Hepatic stellate cell (primary cell): ENCODE data around the gene PRR18.

Source experiments
- DNase-seq: peaks from one replicate; pipeline ENCODE4 v3.0.0; 2011; ENCODE audit warnings: low spot score

Gene PRR18

GRCh38 chr6:166305562-166306117 lies 2.6 kb downstream of the PRR18 start:
- DNase-seq: no peak

GRCh38 chr6:166304106-166304505 lies 4.1 kb downstream of the PRR18 start:
- DNase-seq: no peak

DNA sequence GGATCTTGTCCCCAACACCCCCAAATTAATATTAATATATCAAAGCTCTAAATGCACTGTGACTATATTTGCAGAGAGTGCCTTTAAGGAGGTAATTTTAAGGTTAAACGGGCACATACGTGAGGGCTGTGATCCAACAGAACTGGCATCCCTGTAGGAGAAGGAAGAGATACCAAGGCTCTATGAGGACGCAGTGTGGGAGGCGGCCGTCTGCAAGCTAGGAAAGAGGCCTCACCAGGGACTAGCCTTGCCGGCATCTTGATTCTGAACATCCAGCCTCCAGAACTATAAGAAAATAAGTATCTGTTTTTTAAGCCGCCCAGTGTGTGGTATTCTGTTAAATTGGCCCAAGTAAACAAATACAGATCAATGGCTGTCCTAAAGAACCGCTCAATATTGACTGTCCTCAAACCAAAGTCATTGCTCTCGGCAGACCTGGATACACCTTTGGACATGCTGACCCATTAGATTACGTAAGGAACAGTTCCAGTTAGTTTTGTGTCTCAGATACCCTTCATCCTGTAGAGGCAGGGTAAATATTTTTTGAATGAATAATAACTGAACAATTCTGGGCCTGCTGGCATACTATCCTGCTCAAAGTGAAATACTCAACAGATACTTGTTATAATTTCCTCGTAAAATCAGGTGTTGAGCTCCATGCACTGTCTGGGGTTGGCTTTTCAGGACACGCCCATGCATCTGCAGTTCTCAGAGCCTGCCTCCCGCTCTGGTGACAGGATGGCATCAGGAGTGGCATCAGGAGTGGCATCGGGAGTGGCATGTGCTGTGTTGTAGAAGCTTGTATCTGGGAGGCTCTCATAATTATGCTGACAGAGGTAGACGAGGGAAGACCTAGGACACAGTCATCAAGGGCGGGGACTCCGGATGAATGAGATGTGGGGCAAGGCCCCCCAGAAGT lies 6.3 kb downstream of the PRR18 start:
- DNase-seq: no peak

DNA sequence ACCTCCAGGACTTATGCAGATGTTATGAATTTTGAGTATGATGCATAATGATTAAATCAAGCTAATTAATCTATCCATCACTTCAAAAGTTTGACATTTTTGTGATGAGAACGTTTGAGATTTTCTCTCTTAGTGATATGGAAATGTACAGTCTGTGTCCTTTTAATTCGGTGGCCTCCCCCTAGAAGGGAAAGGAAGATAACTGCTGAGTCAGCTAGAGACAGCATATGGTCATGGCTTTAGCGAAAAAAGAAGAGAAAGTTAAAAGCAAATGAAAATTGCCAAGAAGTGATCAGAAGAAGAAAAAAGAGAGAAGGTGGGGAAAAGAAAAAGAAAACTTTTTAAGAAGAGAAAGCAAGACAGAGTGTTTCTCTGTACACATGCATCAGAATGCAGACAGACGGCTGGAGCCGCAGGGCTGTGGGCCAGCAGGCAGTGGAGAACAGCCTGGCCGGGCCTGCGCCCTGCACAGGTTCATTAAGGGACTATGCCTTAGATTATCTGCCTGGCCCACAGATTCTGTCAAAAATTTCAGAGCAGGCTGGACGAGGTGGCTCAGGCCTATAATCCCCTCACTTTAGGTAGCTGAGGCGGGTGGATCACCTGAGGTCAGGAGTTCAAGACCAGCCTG lies 7.7 kb downstream of the PRR18 start:
- no peak for DNase-seq

DNA sequence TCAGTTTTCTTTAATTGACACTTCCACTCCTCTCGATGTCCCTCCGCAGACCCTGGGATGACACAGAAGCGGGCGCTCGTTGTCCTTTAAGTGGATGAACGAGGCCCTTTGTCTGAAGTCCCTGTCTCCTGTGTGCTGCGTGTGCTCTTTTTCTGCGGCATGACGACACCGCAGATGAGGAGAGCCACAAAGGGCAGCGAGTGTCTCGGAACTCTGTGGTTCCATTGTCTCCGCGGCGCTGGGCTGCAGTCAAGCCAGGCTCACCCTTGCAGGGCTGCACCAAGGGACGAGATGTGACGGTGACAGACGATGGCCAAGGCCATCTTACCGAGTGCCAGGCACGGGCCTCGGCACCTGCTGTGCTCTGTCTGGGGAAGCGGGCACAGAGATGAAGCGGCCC lies 10.6 kb downstream of the PRR18 start:
- no peak for DNase-seq

DNA sequence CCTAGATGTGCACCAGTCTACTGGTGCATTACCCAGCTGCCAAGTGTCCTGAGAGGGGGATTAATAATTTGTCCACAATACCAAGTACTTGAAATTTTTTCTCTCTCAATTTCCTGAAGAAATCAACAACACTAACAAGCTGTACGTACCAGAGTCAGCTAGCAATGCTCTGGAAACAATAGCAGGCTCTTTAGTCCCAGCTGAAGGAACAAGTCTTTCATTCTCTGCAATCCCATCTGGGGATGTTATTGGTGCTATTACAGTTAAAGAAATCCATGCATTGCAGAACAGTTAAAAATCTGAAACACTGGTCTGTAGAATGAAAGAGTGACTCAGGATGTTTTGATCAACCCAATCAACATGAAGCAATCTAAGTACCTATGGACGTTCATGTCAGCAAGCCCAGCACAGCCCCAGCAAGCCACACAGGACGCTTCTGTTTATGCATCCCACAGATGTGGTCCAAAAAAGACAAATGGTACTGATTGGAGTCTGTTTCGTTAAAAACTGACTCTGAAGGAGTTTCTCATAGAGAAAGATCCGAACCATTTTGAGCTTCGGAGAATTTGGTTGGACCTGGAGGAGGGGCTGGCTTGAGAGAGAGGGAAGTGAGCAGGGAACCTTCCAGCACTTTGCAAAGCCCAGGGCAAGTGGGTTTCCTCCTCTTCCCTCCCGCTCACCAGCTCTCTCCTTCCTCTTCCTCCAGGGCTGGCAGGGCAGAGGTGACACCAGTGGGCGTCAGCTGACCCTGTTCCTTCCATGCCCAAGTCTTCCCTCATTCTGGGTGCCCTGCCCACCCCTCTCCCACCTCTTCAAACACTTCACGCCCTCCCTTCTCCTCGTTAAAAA lies 11.9 kb downstream of the PRR18 start:
- no peak for DNase-seq

GRCh38 chr6:166293731-166294584 lies 14.2 kb downstream of the PRR18 start:
- DNase-seq: no peak

DNA sequence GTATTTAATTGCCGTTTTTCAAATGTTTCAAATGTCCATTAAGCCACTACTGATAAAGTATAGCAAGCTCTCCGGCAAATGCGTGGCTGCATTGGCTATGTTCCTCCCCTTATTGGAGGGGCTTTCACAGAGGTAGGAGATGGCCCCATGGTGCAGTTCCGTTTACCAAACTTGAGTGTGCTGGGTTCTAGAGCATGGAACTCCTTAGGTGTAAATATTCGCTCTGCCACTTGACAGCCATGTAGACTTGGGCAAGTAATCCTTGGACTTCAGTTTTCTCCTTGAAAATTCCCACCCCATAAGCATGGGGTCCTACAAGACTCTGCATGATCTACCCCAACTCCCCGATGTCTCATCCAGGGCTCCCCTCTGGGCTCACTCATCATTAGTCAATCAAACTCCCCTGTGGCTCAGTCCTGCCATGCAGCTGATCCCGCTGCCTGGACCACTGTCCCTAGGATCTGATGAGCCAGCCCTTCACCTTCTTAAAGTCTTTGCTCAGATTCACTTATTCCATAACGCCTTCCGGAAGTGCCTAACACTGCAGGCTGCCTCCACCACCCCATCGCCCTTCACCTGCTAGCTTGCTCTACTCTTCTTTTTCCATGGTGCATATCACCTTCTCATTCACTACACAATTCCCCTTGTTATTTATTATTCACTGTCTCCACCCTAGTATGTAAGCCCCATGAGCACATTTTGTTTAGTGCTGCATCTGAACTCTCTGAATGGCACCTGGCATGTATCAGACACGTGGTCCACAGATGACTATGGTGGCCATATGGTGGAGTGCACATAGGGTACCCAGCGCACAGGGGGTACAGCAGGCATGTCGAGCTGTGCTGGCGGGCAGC lies 18.8 kb downstream of the PRR18 start:
- DNase-seq: no peak

- no peak for DNase-seq
Observed at GRCh38 chr6:166286839-166287271, 21.3 kb downstream of the PRR18 start.

GRCh38 chr6:166285233-166285632 lies 23.0 kb downstream of the PRR18 start:
- no peak for DNase-seq

DNA sequence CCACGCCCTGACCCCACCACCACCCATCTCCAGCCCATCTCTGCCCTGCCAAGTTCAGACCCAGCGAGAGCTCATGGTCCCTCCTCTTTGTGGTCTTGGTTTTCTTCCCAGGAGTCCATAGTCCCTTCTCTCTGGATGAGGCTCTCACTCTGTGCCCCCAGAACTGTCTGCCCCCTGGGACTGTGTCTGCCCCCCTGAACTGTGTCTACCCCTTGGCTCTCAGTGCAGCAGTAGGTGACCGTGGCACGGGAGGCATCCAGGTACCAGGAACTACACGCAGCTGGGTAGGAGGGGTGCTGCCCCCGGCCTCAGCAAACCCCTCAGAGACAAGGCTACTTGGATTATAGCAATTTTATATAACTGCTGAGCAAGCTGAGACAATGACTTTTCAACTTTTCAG lies 23.6 kb downstream of the PRR18 start:
- no peak for DNase-seq

GRCh38 chr6:166282394-166283032 lies 25.7 kb downstream of the PRR18 start:
- DNase-seq: no peak

DNA sequence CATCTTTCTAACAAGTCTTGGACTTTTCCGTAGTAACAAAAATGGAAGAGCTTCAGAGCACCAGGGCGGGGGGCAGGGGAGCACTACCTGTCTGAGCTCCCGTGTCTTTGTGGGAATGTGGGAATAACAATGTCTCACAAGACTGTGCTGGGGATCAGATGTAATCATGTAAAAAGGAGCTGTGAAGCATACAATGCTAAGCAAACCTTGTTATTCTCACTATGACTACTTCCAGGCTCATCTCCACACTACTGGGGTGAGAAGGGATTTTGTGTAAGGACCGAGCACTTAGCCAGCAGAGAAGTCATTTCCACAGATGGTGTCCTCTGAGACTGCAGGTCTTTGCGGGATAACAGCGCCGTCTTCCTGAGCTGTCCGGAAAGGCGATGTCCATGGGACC lies 27.1 kb downstream of the PRR18 start:
- DNase-seq: no peak

- no peak for DNase-seq
Observed at GRCh38 chr6:166279393-166279679, 28.9 kb downstream of the PRR18 start.

DNA sequence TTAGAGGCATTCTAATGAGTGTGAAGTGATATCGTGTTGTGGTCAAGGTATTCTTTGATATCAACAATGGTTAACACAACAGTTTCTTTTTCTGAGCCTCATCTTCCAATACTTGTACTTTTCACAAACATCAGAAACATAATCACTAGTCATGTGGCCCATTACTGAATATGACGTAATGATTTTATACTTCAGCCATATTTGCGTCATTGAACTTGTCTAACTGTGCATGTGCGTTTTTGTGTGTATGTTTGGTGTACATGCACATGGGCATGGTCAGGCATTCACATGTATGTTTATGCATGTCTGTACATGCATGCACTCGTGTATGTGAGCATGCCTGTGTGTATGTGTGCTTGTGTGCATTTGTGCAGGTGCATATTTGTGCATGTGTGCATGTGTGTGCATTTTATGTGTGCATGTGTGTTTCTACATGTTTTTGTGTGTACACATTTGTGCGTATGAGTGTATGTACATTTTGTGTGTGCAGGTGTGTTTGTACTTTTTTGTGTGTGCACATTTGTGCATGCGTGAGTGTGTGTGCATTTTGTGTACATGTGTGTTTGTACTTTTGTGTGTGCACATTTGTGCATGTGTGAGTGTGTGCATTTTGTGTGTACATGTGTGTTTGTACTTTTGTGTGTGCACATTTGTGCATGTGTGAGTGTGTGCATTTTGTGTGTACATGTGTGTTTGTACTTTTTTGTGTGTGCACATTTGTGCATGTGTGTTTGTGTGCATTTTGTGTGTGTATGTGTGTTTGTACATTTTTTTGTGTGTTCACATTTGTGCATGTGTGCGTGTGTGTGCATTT lies 29.4 kb downstream of the PRR18 start:
- no peak for DNase-seq

GRCh38 chr6:166277892-166278578 lies 30.2 kb downstream of the PRR18 start:
- DNase-seq: no peak

- peak; percentile 35 for DNase-seq
Observed at GRCh38 chr6:166277018-166277417, 31.2 kb downstream of the PRR18 start.

DNA sequence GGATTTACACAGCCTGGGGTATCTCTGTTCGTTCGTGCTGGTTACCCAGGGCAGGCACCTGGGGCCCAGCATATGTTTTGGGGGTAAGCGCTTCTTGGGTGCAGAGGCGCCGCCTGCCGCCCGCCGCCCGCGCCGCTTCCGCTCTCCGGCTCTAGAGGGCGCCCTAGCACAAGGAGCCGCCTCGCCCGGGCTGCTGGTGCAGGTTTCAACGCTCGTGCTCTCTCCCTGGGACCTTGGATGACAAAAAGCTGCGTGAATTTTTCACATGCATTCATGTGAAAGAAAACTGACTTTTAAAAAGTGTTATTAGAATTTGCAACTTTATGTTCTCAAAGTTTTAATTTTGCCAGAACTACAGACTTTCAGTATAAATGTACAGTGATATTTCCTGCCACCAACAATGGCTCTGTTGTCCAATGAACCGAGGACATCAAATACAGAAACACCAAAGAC lies 32.5 kb downstream of the PRR18 start:
- peak; percentile 73 for DNase-seq
